D721Med (cell line): Measurements from ENCODE around the gene MYO15A.

Experiments
- DNase-seq: peaks from one replicate; pipeline ENCODE4 v3.0.0; 2011; ENCODE audit warnings: low spot score; ENCODE audit not compliant: insufficient read length
- FAIRE-seq: peaks from 2 replicates; lab custom pipeline; 2011; peaks lifted over from hg19 to GRCh38; lab: Jason Lieb, UNC
- TF ChIP-seq, protein P1 (sequence below): IDR thresholded peaks from 2 replicates; pipeline ENCODE4 v1.5.1; 2012; ENCODE audit warnings: mild to moderate bottlenecking, control low read depth; ENCODE audit not compliant: insufficient read depth; ENCODE audit errors: missing control alignments

The MYO15A gene

DNA sequence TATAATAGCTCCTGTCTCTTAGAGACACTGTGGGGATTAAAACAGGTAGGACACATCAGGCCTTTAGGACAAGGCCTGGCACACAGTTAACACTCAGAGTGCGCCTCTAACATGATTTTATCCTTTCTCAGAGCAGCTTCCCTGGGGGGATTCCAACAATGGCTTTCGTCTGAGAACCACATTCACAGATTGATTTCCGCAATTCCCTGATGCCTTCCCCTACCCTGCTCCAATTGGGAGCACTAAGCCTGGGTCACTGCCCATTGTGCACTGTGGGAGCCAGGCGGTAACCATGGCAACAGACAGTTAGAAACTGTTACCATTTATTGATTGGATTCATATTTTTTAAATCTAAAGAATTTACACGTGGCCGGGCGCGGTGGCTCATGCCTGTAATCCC lies 69.2 kb downstream of the MYO15A start:
- FAIRE-seq: no peak
- no peak for DNase-seq
- TF ChIP-seq, protein P1, sequence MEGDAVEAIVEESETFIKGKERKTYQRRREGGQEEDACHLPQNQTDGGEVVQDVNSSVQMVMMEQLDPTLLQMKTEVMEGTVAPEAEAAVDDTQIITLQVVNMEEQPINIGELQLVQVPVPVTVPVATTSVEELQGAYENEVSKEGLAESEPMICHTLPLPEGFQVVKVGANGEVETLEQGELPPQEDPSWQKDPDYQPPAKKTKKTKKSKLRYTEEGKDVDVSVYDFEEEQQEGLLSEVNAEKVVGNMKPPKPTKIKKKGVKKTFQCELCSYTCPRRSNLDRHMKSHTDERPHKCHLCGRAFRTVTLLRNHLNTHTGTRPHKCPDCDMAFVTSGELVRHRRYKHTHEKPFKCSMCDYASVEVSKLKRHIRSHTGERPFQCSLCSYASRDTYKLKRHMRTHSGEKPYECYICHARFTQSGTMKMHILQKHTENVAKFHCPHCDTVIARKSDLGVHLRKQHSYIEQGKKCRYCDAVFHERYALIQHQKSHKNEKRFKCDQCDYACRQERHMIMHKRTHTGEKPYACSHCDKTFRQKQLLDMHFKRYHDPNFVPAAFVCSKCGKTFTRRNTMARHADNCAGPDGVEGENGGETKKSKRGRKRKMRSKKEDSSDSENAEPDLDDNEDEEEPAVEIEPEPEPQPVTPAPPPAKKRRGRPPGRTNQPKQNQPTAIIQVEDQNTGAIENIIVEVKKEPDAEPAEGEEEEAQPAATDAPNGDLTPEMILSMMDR: no peak

DNA sequence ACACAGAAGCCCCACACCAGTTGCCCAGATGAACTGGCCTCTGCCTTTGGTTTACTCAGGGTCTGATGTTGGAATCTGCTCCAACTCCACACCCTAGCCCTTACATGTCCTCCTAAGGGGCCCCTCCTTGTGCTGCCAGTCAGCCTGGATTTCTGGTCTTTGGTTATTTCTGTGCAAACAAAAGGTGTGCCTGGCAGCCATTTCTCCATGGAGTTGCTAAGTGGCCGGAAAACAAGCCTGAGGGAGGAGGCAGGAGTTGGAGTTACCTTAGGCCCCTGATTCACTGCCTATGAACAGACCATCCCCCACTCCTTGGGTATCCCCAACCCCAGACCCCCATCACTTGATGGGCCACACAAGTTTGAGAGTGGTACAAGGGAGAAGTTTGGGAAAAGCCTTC lies 70.6 kb downstream of the MYO15A start:
- DNase-seq: no peak
- FAIRE-seq: no peak
- TF ChIP-seq, protein P1: no peak

DNA sequence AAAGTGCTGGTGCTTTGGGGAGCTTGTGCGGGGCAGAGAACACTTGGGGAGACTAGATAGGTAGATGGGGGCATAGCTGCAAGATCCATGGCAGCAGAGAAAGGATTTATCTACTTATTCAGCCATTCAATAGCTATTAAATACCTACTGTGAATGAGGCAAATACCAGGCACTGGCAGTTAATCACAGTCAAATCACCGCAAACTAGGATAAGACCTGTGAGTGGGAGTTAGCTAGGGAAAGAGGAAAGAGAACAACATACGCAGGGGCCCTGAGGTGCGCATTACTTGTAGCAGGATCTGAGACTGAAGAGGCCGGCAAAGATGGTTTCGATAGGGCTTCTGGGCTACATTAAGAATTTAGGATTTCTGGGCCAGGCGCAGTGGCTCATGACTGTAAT lies 71.2 kb downstream of the MYO15A start:
- FAIRE-seq (no peak), DNase-seq (no peak)
- TF ChIP-seq, protein P1: no peak

DNA sequence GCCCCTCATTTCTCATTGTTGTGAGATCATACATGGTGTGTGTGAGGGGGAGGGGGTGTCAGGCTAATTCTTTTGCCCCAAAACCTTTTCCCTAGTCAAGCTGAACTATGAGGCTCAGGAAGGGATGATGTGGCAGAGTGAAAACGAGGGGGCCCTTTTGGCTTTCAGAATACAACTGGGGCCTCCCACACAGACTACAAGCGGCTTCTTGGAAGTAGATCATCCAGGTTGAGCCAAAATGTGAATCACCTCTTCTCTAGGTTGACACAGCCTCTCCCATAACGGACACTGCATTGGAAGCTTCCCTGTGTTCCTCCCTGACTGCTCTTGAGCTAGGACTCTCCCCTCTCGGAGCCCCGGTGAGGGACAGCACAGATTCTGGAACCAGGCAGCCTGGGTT lies 72.8 kb downstream of the MYO15A start:
- DNase-seq (no peak), FAIRE-seq (no peak)
- TF ChIP-seq, protein P1: no peak

DNA sequence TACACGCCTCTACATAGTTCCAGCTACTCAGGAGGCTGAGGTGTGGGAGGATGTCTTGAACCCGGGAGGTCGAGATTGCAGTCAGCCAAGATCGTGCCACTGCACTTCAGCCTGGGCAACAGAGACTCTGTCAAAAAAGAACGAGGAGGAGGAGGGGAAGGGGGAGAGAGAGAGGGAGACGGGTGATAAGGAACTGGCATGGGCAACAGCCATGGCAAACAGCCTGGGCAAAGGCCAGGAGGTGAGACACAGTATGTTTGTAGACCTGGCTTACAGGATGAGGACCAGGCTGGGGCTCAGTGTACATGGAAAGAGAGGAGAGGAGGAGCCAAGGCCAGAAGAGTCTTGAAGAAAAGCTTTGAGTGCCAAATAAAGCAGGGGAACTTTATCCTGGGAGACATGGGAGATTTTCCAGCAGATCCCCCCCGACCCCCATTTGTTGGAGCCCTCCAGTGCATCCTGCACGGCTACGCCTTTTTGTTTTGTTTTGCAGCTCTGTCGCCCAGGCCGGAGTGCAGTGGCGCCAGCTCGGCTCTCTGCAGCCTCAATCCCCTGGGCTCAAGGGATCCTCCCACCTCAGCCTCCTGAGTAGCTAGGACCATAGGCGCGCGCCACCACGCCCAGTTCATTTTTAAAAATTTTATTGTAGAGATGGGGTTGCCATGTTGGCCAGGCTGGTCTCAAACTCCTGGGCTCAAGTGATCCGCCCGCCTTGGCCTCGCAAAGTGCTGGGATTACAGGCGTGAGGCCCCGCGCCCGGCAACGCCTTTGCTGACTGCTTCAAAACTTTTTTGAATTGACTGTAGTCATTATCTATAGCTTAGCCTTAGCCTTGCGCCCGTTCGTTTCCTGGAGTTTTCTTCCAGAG lies 73.8 kb downstream of the MYO15A start:
- TF ChIP-seq, protein P1: no peak
- no peak for DNase-seq
- FAIRE-seq: no peak

DNA sequence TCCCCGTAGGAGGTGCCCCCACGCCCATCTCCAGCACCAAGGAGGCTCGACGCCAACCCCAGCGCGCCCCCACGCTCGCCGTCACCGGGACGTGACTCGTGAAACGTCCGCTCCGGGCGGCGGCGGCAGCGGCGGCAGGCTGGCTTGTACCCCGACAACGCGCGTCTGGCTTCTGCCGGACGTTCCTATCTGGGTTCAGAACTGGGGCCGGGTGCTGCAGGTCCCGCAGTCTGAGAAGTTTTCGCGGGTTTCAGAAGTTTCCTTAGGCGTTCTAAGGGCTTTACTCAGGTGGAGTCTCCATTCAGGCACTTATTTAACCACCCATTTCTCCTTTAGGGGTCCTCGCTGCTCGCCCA lies 74.4 kb downstream of the MYO15A start:
- TF ChIP-seq, protein P1: no peak
- FAIRE-seq (no peak), DNase-seq (peak; percentile 55)
